GM12878 (cell line): ENCODE measurements around the gene UBA5. TPM values are rescaled to one million over a fixed set of nuclear protein-coding genes. Genes with fewer than 3 reads are reported as not detected.

ENCODE experiments used
- ATAC-seq: fragments of 200-7000 bp; cut with Tn5 transposase; 3 replicates; pipeline ENCODE4 v1.9.1; 2020; ENCODE audit warnings: mild to moderate bottlenecking, moderate library complexity
- BruUV-seq: library from RNA; stranded (reverse); fragments of 400-500 nt; replicated peaks from 2 replicates; lab custom pipeline; 2021; lab: Mats Ljungman, UMichigan
- CTCF ChIA-PET: fragments of 300-600 bp; sonication (Branson Sonifier 250); formaldehyde crosslinking; extraction: SDS; loops from one replicate; lab custom pipeline; 2021; ENCODE audit warnings: inconsistent platforms; lab: Yijun Ruan, JAX
- POLR2A ChIA-PET: fragments of 350-600 bp; formaldehyde crosslinking; extraction: SDS; loops from one replicate; lab custom pipeline; 2021; ENCODE audit warnings: inconsistent platforms; lab: Charles Lee
- RAD21 ChIA-PET: fragments of 300-600 bp; sonication (Branson Sonifier 250); formaldehyde crosslinking; loops from one replicate; lab custom pipeline; 2023; ENCODE audit warnings: antibody characterized with exemption; ENCODE audit not compliant: unreplicated experiment; lab: Charles Lee
- SMC1A ChIA-PET: fragments of 300-600 bp; sonication (Branson Sonifier 250); formaldehyde crosslinking; loops from one replicate; lab custom pipeline; 2023; ENCODE audit not compliant: unreplicated experiment, uncharacterized antibody; lab: Charles Lee
- DNase-seq: peaks from one replicate; pipeline ENCODE4 v3.0.0-alpha.2; 2011; ENCODE audit warnings: low read depth, low spot score
- FAIRE-seq: peaks from 3 replicates; lab custom pipeline; 2011; peaks lifted over from hg19 to GRCh38; lab: Jason Lieb, UNC
- H2AFZ ChIP-seq: 2 replicates; pipeline ENCODE4 v1.6.0; 2011; ENCODE audit warnings: low read depth, low read length, control low read depth; ENCODE audit not compliant: control insufficient read depth
- H3K27ac ChIP-seq: 2 replicates; pipeline ENCODE4 v1.5.1; 2011; ENCODE audit warnings: control low read depth; ENCODE audit not compliant: control insufficient read depth, insufficient read depth
- H3K27me3 ChIP-seq, 2 experiments: replicated peaks in 1 of 2; 2 replicates each; pipeline versions ENCODE4 v1.6.0 to v1.6.1; 2011; ENCODE audit warnings: low read length in 1 of 2; ENCODE audit not compliant: control insufficient read depth in 2 of 2, insufficient read depth in 2 of 2
- H3K36me3 ChIP-seq, 2 experiments: 2 replicates each; pipeline ENCODE4 v1.5.1; 2011; ENCODE audit warnings: low read length in 1 of 2; ENCODE audit not compliant: control insufficient read depth in 2 of 2, insufficient read depth in 2 of 2
- H3K4me1 ChIP-seq: 2 replicates; pipeline ENCODE4 v1.6.1; 2011; ENCODE audit warnings: mild to moderate bottlenecking, low read length, moderate library complexity, mixed read lengths; ENCODE audit not compliant: control insufficient read depth, insufficient read depth
- H3K4me2 ChIP-seq: 2 replicates; pipeline ENCODE4 v1.6.0; 2011; ENCODE audit warnings: control low read depth; ENCODE audit not compliant: control insufficient read depth, insufficient read depth
- H3K4me3 ChIP-seq: fragments of 200-600 bp; sonication (generic); 2 replicates; pipeline ENCODE4 v1.5.1; 2016
- H3K79me2 ChIP-seq: 2 replicates; pipeline ENCODE4 v1.6.0; 2011; ENCODE audit warnings: low read length; ENCODE audit not compliant: control insufficient read depth, insufficient read depth
- H3K9ac ChIP-seq: 2 replicates; pipeline ENCODE4 v1.8.0; 2011; ENCODE audit warnings: low read length, control low read depth, mixed read lengths; ENCODE audit not compliant: control insufficient read depth, insufficient read depth
- H3K9me3 ChIP-seq: replicated peaks from 3 replicates; pipeline ENCODE4 v1.5.1; 2011; ENCODE audit warnings: mild to moderate bottlenecking, low read length; ENCODE audit not compliant: control insufficient read depth, insufficient read depth
- H4K20me1 ChIP-seq: 2 replicates; pipeline ENCODE4 v1.6.0; 2011; ENCODE audit not compliant: control insufficient read depth, insufficient read depth
- BHLHE40 ChIP-seq, 2 experiments: fragments of 450-650 bp in 1 of 2; IDR thresholded peaks; 2 replicates each; pipeline ENCODE4 v1.6.1; 2011 to 2017; ENCODE audit warnings: low read depth in 2 of 2, borderline replicate concordance in 1 of 2, improper control_type of control experiment in 1 of 2, low read length in 1 of 2, mild to moderate bottlenecking in 1 of 2
- BMI1 ChIP-seq: fragments of 450-650 bp; IDR thresholded peaks from 2 replicates; pipeline ENCODE4 v1.6.1; 2016; ENCODE audit warnings: mild to moderate bottlenecking, moderate library complexity, borderline replicate concordance
- EZH2 ChIP-seq: IDR thresholded peaks from 2 replicates; pipeline ENCODE4 v1.6.1; 2012; ENCODE audit warnings: low read depth, mild to moderate bottlenecking, control low read depth, inconsistent platforms, low read length, borderline replicate concordance; ENCODE audit not compliant: control insufficient read depth
- KLF5 ChIP-seq: fragments of 450-650 bp; IDR thresholded peaks from 2 replicates; pipeline ENCODE4 v1.6.1; 2014; ENCODE audit warnings: mild to moderate bottlenecking; ENCODE audit not compliant: partially characterized antibody
- MTA2 ChIP-seq: fragments of 450-650 bp; IDR thresholded peaks from 2 replicates; pipeline ENCODE4 v1.6.1; 2016; ENCODE audit warnings: low read depth, mild to moderate bottlenecking, moderate library complexity
- NR2F1 ChIP-seq: fragments of 450-650 bp; conservative IDR thresholded peaks from 2 replicates; pipeline ENCODE4 v1.6.1; 2017; ENCODE audit warnings: mild to moderate bottlenecking
- RBBP5 ChIP-seq: fragments of 200-600 bp; sonication (generic); conservative IDR thresholded peaks from 2 replicates; pipeline ENCODE4 v1.6.1; 2016
- SREBF1 ChIP-seq: IDR thresholded peaks from 2 replicates; pipeline ENCODE4 v1.6.1; 2012; ENCODE audit warnings: mild to moderate bottlenecking, low read length
- STAT1 ChIP-seq: fragments of 450-650 bp; conservative IDR thresholded peaks from 2 replicates; pipeline ENCODE4 v1.6.1; 2014; ENCODE audit warnings: antibody characterized with exemption, mild to moderate bottlenecking
- YBX1 ChIP-seq: fragments of 450-650 bp; IDR thresholded peaks from 2 replicates; pipeline ENCODE4 v1.6.1; 2016; ENCODE audit warnings: antibody characterized with exemption
- WGBS: methylation state at CpG from one replicate; pipeline ENCODE4 v1.1.6; 2016; ENCODE audit warnings: low lambda C conversion rate; ENCODE audit not compliant: insufficient replicate concordance, insufficient coverage; ENCODE audit errors: missing lambda C conversion rate; 5-methylcytosine and 5-hydroxymethylcytosine counted together
- in situ Hi-C: fragments of 300-500 bp; cut with MboI; formaldehyde crosslinking; loops from 9 replicates; pipeline ENCODE4 v1.14.3; 2018; ENCODE audit warnings: mixed read lengths
- intact Hi-C: fragments of 100-400 bp; cut with micrococcal nuclease; formaldehyde crosslinking; loops from one replicate; pipeline ENCODE4 v1.14.2; 2022; ENCODE audit not compliant: unreplicated experiment
- polyA plus RNA-seq, 11 experiments: library from polyadenylated mRNA; depleted of rRNA in 4 of 11; unstranded in 6 of 11; stranded (reverse) in 5 of 11; fragments of >200 nt; fragmentation: Nextera tagmentation in 4 of 11; fragmentation: Illumina TruSeq in 1 of 11; extraction: Ambion mirVana in 4 of 11; extraction: Trizol in 1 of 11; gene quantifications; 1 replicate in 1 of 11; 2 replicates in 10 of 11; pipeline versions ENCODE4 v1.2.1 to v1.2.3, GENCODE V29; 2011 to 2016; ENCODE audit warnings: inconsistent platforms in 2 of 11, missing spikeins in 2 of 11, low read depth in 1 of 11
- total RNA-seq, 4 experiments: library from RNA; depleted of rRNA in 3 of 4; stranded (reverse); fragments of >200 nt in 3 of 4; fragmentation: Illumina TruSeq in 1 of 4; extraction: Trizol in 1 of 4; gene quantifications; 2 replicates each; pipeline versions ENCODE4 v1.2.1 to v1.2.3, GENCODE V29; 2013 to 2021
- TF ChIP-seq, protein P1 (sequence below): fragments of 450-650 bp; formaldehyde crosslinking; IDR thresholded peaks from 2 replicates; pipeline ENCODE4 v1.4.0; 2020; ENCODE audit warnings: mild to moderate bottlenecking, moderate library complexity
- TF ChIP-seq, protein P2 (sequence below): fragments of 450-650 bp; IDR thresholded peaks from 2 replicates; pipeline ENCODE4 v1.6.1; 2017; ENCODE audit warnings: antibody characterized with exemption, mild to moderate bottlenecking, moderate library complexity
- TF ChIP-seq, protein P3 (sequence below): IDR thresholded peaks from 2 replicates; pipeline ENCODE4 v1.6.1; 2012; ENCODE audit warnings: low read length, inconsistent platforms

Gene UBA5
- total and polyA plus RNA-seq, 10 of the 15 experiments (the other 5 are each of a cell fraction or from before 2014, with no cell fraction given): 10.2 to 62.1 (median 43.8) TPM

DNA sequence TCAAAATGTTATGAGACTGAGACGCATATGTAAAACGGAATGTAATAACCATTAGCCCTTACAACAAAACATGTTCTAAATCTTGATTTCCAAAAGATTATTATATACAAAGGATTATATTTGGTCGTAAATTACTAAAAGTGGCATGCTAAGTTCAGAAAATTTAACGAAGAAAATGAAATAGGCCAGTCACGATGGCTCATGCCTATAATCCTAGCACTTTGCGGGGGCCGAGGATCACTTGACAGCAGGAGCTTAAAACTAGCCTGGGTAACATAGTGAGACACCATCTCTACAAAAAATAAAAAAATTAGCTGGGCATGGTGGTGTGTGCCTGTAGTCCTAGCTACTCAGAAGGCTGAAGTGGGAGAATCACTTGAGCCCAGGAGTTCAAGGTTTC, 29.5 kb upstream of the UBA5 start:
- no peaks in the 10 kb centered on the region for H4K20me1 ChIP-seq
- ATAC-seq (no peak), DNase-seq (no peak), FAIRE-seq (no peak)
- H3K27me3 ChIP-seq: no peaks in the 10 kb centered on the region
- H3K9me3 ChIP-seq: no peaks in the 10 kb centered on the region
- ChIA-PET SMC1A (interaction anchor here (0.6 to 2.2 kb wide), 3 partner anchors 12 to 282 kb away, joined by 3 to 10 read pairs (median 3); no protein-coding TSS in a partner anchor), RAD21 (no interaction called here), POLR2A (no interaction called here), CTCF (interaction anchor here (2.0 kb wide), 1 partner anchor 11 kb away, joined by 8 read pairs; no protein-coding TSS in a partner anchor)
- no peak for TF ChIP-seq YBX1
- TF ChIP-seq MTA2: no peak
- no peak for TF ChIP-seq STAT1
- no peak for TF ChIP-seq NR2F1
- TF ChIP-seq SREBF1: no peak
- TF ChIP-seq EZH2: no peak
- TF ChIP-seq BMI1: no peak
- TF ChIP-seq, protein P1, sequence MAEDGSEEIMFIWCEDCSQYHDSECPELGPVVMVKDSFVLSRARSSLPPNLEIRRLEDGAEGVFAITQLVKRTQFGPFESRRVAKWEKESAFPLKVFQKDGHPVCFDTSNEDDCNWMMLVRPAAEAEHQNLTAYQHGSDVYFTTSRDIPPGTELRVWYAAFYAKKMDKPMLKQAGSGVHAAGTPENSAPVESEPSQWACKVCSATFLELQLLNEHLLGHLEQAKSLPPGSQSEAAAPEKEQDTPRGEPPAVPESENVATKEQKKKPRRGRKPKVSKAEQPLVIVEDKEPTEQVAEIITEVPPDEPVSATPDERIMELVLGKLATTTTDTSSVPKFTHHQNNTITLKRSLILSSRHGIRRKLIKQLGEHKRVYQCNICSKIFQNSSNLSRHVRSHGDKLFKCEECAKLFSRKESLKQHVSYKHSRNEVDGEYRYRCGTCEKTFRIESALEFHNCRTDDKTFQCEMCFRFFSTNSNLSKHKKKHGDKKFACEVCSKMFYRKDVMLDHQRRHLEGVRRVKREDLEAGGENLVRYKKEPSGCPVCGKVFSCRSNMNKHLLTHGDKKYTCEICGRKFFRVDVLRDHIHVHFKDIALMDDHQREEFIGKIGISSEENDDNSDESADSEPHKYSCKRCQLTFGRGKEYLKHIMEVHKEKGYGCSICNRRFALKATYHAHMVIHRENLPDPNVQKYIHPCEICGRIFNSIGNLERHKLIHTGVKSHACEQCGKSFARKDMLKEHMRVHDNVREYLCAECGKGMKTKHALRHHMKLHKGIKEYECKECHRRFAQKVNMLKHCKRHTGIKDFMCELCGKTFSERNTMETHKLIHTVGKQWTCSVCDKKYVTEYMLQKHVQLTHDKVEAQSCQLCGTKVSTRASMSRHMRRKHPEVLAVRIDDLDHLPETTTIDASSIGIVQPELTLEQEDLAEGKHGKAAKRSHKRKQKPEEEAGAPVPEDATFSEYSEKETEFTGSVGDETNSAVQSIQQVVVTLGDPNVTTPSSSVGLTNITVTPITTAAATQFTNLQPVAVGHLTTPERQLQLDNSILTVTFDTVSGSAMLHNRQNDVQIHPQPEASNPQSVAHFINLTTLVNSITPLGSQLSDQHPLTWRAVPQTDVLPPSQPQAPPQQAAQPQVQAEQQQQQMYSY (CRISPR knock-in tag): no peak
- TF ChIP-seq KLF5: no peak
- TF ChIP-seq, protein P2, sequence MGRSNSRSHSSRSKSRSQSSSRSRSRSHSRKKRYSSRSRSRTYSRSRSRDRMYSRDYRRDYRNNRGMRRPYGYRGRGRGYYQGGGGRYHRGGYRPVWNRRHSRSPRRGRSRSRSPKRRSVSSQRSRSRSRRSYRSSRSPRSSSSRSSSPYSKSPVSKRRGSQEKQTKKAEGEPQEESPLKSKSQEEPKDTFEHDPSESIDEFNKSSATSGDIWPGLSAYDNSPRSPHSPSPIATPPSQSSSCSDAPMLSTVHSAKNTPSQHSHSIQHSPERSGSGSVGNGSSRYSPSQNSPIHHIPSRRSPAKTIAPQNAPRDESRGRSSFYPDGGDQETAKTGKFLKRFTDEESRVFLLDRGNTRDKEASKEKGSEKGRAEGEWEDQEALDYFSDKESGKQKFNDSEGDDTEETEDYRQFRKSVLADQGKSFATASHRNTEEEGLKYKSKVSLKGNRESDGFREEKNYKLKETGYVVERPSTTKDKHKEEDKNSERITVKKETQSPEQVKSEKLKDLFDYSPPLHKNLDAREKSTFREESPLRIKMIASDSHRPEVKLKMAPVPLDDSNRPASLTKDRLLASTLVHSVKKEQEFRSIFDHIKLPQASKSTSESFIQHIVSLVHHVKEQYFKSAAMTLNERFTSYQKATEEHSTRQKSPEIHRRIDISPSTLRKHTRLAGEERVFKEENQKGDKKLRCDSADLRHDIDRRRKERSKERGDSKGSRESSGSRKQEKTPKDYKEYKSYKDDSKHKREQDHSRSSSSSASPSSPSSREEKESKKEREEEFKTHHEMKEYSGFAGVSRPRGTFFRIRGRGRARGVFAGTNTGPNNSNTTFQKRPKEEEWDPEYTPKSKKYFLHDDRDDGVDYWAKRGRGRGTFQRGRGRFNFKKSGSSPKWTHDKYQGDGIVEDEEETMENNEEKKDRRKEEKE: no peak
- TF ChIP-seq RBBP5: no peak
- TF ChIP-seq BHLHE40 (IDR thresholded peaks at IDR 0.05; ENCODE audit: borderline replicate concordance in 1 of 2, low read depth in 2 of 2, low read length in 1 of 2): no peak
- TF ChIP-seq, protein P3, sequence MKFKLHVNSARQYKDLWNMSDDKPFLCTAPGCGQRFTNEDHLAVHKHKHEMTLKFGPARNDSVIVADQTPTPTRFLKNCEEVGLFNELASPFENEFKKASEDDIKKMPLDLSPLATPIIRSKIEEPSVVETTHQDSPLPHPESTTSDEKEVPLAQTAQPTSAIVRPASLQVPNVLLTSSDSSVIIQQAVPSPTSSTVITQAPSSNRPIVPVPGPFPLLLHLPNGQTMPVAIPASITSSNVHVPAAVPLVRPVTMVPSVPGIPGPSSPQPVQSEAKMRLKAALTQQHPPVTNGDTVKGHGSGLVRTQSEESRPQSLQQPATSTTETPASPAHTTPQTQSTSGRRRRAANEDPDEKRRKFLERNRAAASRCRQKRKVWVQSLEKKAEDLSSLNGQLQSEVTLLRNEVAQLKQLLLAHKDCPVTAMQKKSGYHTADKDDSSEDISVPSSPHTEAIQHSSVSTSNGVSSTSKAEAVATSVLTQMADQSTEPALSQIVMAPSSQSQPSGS: no peak
- H3K4me1 ChIP-seq: peaks cover 8% of the 10 kb centered on the region
- in situ Hi-C loops (no loop called here), intact Hi-C loops (no loop called here)
- H2AFZ ChIP-seq: no peak overlapping the region
- no peak overlapping the region for H3K27ac ChIP-seq
- H3K79me2 ChIP-seq: no peaks in the 10 kb centered on the region
- H3K36me3 ChIP-seq: peaks cover 0 to 5% of the 10 kb centered on the region in 2 experiments; a peak in 1 of 4 replicates
- WGBS: 97% methylated on average over 7 of the region's 7 CpGs
- H3K4me2 ChIP-seq: no peak overlapping the region
- no peak overlapping the region for H3K4me3 ChIP-seq
- BruUV-seq: no TSS peak
- no peak overlapping the region for H3K9ac ChIP-seq
